PFSK-1 (cell line): ENCODE data around the gene GREB1.

ENCODE experiments used
- FOXP2 ChIP-seq: optimal IDR thresholded peaks from 2 replicates; pipeline ENCODE3; 2011; ENCODE audit warnings: borderline replicate concordance, control low read depth, inconsistent platforms; ENCODE audit not compliant: insufficient read depth; ENCODE audit errors: extremely low read length, extremely low read depth
- POLR2AphosphoS5 ChIP-seq: IDR thresholded peaks from 2 replicates; pipeline ENCODE4 v1.6.1; 2012; ENCODE audit warnings: low read depth, mild to moderate bottlenecking, control low read depth, low read length, moderate library complexity
- REST ChIP-seq, 2 experiments: IDR thresholded peaks; 2 replicates each; pipeline versions ENCODE4 v1.6.1 to v1.8.0; 2011 to 2012; ENCODE audit warnings: low read depth in 2 of 2, low read length in 2 of 2, control low read depth in 1 of 2, inconsistent platforms in 1 of 2, mild to moderate bottlenecking in 1 of 2, moderate library complexity in 1 of 2; ENCODE audit not compliant: insufficient read depth in 1 of 2
- SIN3A ChIP-seq: IDR thresholded peaks from 2 replicates; pipeline ENCODE4 v1.6.1; 2012; ENCODE audit warnings: mild to moderate bottlenecking, low read length, moderate library complexity, borderline replicate concordance; ENCODE audit not compliant: insufficient read depth
- TAF1 ChIP-seq: IDR thresholded peaks from 2 replicates; pipeline ENCODE4 v1.6.1; 2012; ENCODE audit warnings: low read length, control low read depth, borderline replicate concordance; ENCODE audit not compliant: insufficient read depth

The GREB1 gene

GRCh38 chr2:11559066-11559785, 25.4 kb downstream of the GREB1 start:
- TF ChIP-seq FOXP2 (no peak), TAF1 (no peak), POLR2AphosphoS5 (no peak), SIN3A (no peak), REST (IDR thresholded peaks at IDR 0.05; ENCODE audit: insufficient read depth in 1 of 2, low read depth in 2 of 2, low read length in 2 of 2) (no peak)

- TF ChIP-seq POLR2AphosphoS5 (no peak), REST (IDR thresholded peaks at IDR 0.05; ENCODE audit: insufficient read depth in 1 of 2, low read depth in 2 of 2, low read length in 2 of 2) (no peak), SIN3A (no peak), FOXP2 (no peak), TAF1 (no peak)
Observed at GRCh38 chr2:11559786-11560155, 25.9 kb downstream of the GREB1 start.

GRCh38 chr2:11560806-11561205, 27.0 kb downstream of the GREB1 start:
- TF ChIP-seq POLR2AphosphoS5 (no peak), SIN3A (no peak), FOXP2 (no peak), TAF1 (no peak), REST (IDR thresholded peaks at IDR 0.05; ENCODE audit: insufficient read depth in 1 of 2, low read depth in 2 of 2, low read length in 2 of 2) (no peak)

- TF ChIP-seq REST (IDR thresholded peaks at IDR 0.05; ENCODE audit: insufficient read depth in 1 of 2, low read depth in 2 of 2, low read length in 2 of 2), result no peak
Observed at GRCh38 chr2:11562011-11562410, 28.2 kb downstream of the GREB1 start.

- TF ChIP-seq TAF1 (no peak), SIN3A (no peak), POLR2AphosphoS5 (no peak), REST (IDR thresholded peaks at IDR 0.05; ENCODE audit: insufficient read depth in 1 of 2, low read depth in 2 of 2, low read length in 2 of 2) (no peak), FOXP2 (no peak)
Observed at GRCh38 chr2:11562476-11562875, 28.6 kb downstream of the GREB1 start.
